BE2C (cell line): ENCODE measurements around the gene PDE1C.

Experiments used
- DNase-seq: peaks from one replicate; pipeline ENCODE4 v3.0.0-alpha.2; 2020
- H3K27me3 ChIP-seq: fragments of 250-450 bp; sonication (Bioruptor Pico); 2 replicates; pipeline ENCODE4 v1.5.1; 2020; ENCODE audit warnings: mild to moderate bottlenecking
- H3K36me3 ChIP-seq: fragments of 250-450 bp; sonication (Bioruptor Pico); 2 replicates; pipeline ENCODE4 v1.5.1; 2020; ENCODE audit warnings: mild to moderate bottlenecking
- H3K4me1 ChIP-seq: fragments of 250-450 bp; sonication (Bioruptor Pico); 2 replicates; pipeline ENCODE4 v1.5.1; 2020
- H3K4me3 ChIP-seq: 2 replicates; pipeline ENCODE4 v1.5.1; 2011; ENCODE audit warnings: low read depth, low read length
- H3K9me3 ChIP-seq: fragments of 250-450 bp; sonication (Bioruptor Pico); 2 replicates; pipeline ENCODE4 v1.5.1; 2020
- TF ChIP-seq, protein P1 (sequence below): IDR thresholded peaks from 2 replicates; pipeline ENCODE4 v1.5.1; 2012; ENCODE audit warnings: mild to moderate bottlenecking, low read depth, low read length

PDE1C gene

DNA sequence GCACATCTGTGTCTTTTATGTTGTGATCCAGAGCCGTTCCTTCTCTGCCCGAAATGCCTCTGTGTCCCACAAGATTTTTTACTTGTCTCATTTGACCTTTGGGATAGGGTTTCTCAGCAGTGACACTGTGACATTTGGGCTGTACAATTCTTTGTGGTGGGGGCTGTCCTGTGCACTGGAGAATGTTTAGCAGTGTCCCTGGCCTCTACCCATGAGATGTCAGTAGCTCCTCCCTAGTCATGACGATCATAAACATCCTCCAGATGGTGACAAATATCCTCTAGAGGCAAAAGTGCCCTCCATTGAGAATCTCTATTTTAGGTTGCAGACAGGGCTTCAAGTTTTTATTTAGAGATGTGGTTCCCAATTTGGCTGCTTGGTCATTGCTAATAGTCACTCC is 291.9 kb downstream of the PDE1C start:
- no peak for DNase-seq
- no peaks in the 10 kb centered on the region for H3K9me3 ChIP-seq
- H3K4me3 ChIP-seq: no peak overlapping the region
- TF ChIP-seq, protein P1, sequence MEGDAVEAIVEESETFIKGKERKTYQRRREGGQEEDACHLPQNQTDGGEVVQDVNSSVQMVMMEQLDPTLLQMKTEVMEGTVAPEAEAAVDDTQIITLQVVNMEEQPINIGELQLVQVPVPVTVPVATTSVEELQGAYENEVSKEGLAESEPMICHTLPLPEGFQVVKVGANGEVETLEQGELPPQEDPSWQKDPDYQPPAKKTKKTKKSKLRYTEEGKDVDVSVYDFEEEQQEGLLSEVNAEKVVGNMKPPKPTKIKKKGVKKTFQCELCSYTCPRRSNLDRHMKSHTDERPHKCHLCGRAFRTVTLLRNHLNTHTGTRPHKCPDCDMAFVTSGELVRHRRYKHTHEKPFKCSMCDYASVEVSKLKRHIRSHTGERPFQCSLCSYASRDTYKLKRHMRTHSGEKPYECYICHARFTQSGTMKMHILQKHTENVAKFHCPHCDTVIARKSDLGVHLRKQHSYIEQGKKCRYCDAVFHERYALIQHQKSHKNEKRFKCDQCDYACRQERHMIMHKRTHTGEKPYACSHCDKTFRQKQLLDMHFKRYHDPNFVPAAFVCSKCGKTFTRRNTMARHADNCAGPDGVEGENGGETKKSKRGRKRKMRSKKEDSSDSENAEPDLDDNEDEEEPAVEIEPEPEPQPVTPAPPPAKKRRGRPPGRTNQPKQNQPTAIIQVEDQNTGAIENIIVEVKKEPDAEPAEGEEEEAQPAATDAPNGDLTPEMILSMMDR: no peak
- no peaks in the 10 kb centered on the region for H3K36me3 ChIP-seq
- H3K27me3 ChIP-seq: no peaks in the 10 kb centered on the region
- H3K4me1 ChIP-seq: no peaks in the 10 kb centered on the region

DNA sequence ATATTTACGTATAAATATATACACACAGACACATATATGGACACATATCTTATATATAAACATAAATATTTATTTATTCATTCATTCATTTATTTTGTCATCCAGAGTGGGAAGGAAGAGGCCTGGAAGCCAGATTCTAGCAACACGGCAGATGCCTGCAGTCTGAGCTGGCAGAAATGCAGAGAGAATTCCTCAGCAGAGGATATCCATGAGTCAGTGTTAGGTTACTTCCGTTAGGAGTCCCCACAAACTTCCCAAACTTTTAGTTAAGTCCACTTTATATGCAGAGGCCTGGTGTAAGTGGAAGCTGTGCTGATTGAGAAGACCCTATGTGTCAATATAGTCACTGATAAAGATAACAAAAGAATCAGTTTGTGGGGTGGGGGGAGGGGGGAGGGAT is 293.6 kb downstream of the PDE1C start:
- H3K4me1 ChIP-seq: no peaks in the 10 kb centered on the region
- H3K4me3 ChIP-seq: no peak overlapping the region
- H3K27me3 ChIP-seq: no peaks in the 10 kb centered on the region
- H3K9me3 ChIP-seq: no peaks in the 10 kb centered on the region
- no peaks in the 10 kb centered on the region for H3K36me3 ChIP-seq
- TF ChIP-seq, protein P1: no peak
- DNase-seq: no peak

DNA sequence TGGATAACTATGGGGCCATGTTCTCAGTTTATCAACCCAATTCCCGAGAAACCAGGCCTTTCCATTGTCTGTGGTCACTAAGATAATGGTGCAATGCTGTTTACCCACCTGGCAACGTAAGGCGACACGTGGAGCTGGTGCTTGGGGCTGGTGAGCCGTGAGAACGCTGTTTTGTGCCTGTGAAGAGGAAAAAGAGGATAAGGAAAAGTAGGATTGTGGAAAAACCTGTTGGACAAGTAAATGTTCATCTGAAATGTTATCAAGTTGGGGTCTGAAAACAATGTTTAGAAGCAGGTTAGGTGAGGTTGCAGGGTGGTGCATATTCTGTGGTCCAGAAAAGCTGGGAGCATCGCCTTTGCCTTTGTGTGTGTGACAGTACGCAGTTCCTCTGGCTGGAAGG is 294.7 kb downstream of the PDE1C start:
- Histone ChIP-seq H3K4me3 (no peak overlapping the region), H3K36me3 (no peaks in the 10 kb centered on the region), H3K9me3 (no peaks in the 10 kb centered on the region), H3K4me1 (no peaks in the 10 kb centered on the region), H3K27me3 (no peaks in the 10 kb centered on the region)
- TF ChIP-seq, protein P1: no peak
- DNase-seq: no peak

DNA sequence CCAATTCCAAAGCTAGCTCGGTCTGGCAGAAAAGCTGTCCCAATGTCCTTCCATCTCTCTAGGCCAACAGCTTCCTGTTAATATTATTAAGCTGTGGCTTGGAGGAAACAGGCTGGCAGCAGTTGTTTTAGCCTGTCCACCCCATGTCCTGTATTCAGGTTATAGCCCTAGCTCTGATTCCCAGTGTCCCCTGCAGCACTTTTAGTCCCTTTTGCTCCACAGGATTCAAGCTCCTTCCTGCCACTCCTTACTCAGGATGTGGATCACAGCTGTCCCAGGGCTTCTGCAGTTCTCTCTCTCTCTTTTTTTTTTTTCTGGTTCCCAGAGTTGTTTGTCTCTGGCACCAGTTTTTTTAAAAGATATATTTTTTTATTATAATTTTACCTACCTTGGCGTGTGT is 298.0 kb downstream of the PDE1C start:
- Histone ChIP-seq H3K36me3 (no peaks in the 10 kb centered on the region), H3K4me3 (no peak overlapping the region), H3K27me3 (no peaks in the 10 kb centered on the region), H3K9me3 (no peaks in the 10 kb centered on the region), H3K4me1 (no peaks in the 10 kb centered on the region)
- DNase-seq: no peak
- TF ChIP-seq, protein P1: no peak

DNA sequence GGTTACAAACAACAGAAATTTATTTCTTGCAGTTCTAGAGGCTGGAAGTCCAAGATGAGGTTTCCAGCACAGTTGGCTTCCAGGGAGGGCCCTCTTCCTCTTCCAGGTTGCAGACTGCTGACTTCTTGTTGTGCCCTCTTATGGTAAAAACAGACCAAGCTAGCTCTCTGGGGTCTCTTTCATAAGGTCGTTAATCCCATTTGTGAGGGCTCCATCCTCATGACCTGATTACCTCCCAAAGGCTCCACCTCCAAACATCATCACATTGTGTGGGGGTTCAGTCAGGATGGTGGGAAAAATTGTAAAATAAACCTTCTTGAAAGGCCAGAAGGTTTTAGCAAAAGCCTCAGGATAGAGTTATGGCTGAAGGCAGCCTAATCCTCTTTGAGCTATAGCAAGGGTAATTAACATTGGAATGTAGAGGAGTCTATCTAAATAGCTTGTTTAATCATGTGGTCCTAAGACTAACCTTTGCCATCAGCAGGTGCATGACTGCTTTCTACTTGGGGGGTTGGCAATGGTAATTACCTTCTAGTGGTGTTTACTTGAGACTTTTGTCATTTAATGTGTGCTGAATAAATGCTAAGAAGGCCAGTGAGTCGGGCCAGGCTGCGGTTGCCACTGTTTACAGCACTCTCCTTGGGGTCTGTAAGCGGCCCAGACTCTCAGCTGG is 302.4 kb downstream of the PDE1C start:
- Histone ChIP-seq H3K9me3 (no peaks in the 10 kb centered on the region), H3K4me3 (no peak overlapping the region), H3K27me3 (no peaks in the 10 kb centered on the region), H3K4me1 (no peaks in the 10 kb centered on the region), H3K36me3 (no peaks in the 10 kb centered on the region)
- TF ChIP-seq, protein P1: no peak
- no peak for DNase-seq

DNA sequence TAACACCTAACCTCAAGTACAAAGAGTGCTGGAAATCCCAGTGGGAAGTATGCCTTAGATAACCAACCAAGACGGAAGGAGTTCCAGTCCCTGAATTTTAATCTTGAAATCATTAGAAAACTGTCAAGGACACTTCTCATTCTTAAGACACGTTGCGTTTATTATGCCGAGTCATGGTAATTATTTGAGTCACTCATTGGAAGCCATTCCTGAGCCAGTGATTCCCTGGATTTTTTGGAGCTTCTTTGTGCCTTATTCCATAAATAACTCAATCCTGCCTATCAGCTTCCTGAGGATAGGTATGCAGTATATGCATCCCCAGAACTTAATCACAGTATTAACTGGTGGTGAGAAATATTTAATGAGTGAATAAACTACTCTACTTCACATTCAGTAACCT is 305.7 kb downstream of the PDE1C start:
- DNase-seq: no peak
- Histone ChIP-seq H3K4me1 (no peaks in the 10 kb centered on the region), H3K9me3 (no peaks in the 10 kb centered on the region), H3K27me3 (no peaks in the 10 kb centered on the region), H3K36me3 (no peaks in the 10 kb centered on the region), H3K4me3 (no peak overlapping the region)
- TF ChIP-seq, protein P1: no peak
